Activated T-helper 1 cell treated with Interleukin-2 at 50 U/mL for 16 hours (primary cell): Measurements from ENCODE around the gene SMAD4.
"Not testable (repeated sequence)": the region's sequence is repeated elsewhere in the genome, so short reads cannot be mapped to it uniquely, and the experiment has no call there.

Experiments used
- DNase-seq: peaks from one replicate; pipeline ENCODE4 v3.0.0-alpha.2; 2020; ENCODE audit warnings: low read depth

SMAD4 gene

GRCh38 chr18:51070545-51070944 lies 40.5 kb downstream of the SMAD4 start:
- DNase-seq = no peak

GRCh38 chr18:51072586-51073313 lies 42.7 kb downstream of the SMAD4 start:
- DNase-seq = no peak

- DNase-seq = no peak
These were observed 44.6 kb downstream of the SMAD4 start for GRCh38 chr18:51074605-51075004.

GRCh38 chr18:51076503-51076902 lies 46.5 kb downstream of the SMAD4 start:
- DNase-seq = no peak

DNA sequence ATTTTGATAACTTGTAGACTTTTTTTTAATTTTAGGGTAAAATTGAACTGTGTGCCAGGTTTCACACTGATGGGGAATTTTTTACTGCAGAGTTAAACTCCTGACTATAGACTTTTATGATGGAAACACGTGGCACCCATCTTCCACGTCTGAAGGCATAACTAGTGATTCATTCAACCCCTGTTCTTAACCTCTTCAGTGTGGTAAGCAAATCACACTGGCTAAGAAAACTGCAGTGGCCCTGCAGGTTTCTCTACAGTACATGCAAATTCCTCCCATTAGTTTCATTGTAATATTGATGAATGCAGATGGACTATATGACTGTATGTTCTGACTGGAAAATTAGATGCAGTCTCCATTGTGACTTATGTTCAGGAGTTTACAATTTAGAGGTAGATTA lies 47.2 kb downstream of the SMAD4 start:
- no peak for DNase-seq

DNA sequence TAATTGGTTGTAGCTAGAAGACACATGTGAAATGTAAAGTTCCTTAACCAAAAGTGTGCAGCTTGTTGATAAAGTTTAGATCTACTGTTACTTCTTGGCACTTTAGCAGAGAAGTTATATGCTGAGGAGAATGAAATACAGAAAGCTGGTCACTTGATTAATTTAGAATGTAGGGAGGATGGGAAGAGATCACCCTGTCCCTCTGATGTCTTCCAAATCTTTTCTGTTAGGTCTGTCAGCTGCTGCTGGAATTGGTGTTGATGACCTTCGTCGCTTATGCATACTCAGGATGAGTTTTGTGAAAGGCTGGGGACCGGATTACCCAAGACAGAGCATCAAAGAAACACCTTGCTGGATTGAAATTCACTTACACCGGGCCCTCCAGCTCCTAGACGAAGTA lies 48.0 kb downstream of the SMAD4 start:
- DNase-seq = no peak

DNA sequence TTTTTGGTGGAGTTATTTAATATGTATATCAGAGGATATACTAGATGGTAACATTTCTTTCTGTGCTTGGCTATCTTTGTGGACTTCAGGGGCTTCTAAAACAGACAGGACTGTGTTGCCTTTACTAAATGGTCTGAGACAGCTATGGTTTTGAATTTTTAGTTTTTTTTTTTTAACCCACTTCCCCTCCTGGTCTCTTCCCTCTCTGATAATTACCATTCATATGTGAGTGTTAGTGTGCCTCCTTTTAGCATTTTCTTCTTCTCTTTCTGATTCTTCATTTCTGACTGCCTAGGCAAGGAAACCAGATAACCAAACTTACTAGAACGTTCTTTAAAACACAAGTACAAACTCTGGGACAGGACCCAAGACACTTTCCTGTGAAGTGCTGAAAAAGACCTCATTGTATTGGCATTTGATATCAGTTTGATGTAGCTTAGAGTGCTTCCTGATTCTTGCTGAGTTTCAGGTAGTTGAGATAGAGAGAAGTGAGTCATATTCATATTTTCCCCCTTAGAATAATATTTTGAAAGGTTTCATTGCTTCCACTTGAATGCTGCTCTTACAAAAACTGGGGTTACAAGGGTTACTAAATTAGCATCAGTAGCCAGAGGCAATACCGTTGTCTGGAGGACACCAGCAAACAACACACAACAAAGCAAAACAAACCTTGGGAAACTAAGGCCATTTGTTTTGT lies 52.7 kb downstream of the SMAD4 start:
- DNase-seq = no peak

GRCh38 chr18:51083398-51083797 lies 53.4 kb downstream of the SMAD4 start:
- DNase-seq = no peak

DNA sequence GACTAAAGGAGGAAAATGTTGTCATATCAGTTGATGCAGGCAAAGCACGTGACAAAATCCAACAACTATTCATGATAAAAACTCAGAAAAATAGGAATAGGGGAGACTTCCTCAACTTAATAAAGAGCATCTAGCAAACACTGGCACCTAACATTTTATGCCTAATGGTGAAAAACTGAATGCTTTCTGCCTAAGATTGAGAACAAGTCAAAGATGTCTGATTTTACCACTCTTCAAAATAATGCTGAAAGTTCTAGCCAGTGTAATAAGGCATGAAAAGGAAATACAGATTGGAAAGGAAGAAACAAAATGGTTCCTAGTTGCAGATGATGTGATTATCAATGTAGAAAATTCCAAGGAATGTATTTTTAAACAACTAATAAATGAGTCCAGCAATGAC lies 58.4 kb downstream of the SMAD4 start:
- no peak for DNase-seq

DNA sequence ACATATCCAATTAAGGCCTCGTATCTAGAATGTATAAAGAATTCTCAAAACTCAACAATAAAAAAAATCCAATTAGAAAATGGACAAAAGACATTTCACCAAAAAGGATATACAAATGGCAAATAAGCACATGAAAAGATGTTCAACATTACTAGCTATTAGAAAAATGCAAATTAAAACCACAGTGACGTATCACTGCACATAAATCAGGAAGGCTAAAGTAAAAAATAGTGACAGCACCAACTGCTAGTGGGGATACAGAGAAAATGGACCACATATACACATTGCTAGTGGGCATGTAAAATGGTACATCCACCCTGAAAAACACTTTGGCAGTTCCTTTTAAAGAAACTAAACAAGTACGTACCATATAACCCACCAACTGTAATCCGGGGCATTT lies 59.7 kb downstream of the SMAD4 start:
- no peak for DNase-seq

GRCh38 chr18:51091270-51091669 lies 61.3 kb downstream of the SMAD4 start:
- no peak for DNase-seq

DNA sequence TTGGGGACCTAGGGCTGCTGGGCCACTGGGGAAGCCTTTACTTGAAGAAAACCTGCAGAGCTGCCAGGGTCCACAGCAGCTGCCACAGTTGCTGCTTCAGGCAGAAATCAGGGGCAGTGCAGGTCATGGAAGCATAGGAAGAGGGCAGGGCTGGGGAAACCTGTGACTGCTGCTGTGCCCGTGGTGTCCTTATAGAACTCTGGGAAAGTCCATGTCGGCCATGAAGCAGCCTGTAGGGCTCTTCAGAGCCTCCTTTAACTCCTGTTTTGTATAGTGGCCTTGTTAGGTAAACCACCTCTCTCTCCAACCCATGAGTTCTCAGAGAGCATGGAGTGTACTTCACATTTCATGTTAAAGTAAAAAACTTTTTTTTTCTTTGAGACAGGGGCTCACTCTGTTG lies 62.1 kb downstream of the SMAD4 start:
- no peak for DNase-seq

DNA sequence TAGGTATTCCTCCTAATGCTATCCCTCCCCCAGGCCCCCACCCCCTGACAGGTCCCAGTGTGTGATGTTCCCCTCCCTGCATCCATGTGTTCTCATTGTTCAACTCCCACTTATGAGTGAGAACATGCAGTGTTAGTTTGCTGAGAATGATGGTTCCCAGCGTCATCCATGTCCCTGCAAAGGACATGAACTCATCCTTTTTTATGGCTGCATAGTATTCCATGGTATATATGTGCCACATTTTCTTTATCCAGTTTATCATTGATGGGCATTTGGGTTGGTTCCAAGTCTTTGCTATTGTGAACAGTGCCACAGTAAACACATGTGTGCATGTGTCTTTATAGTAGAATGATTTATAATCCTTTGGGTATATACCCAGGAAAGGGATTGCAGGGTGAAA lies 63.0 kb downstream of the SMAD4 start:
- not testable (repeated sequence) for DNase-seq

DNA sequence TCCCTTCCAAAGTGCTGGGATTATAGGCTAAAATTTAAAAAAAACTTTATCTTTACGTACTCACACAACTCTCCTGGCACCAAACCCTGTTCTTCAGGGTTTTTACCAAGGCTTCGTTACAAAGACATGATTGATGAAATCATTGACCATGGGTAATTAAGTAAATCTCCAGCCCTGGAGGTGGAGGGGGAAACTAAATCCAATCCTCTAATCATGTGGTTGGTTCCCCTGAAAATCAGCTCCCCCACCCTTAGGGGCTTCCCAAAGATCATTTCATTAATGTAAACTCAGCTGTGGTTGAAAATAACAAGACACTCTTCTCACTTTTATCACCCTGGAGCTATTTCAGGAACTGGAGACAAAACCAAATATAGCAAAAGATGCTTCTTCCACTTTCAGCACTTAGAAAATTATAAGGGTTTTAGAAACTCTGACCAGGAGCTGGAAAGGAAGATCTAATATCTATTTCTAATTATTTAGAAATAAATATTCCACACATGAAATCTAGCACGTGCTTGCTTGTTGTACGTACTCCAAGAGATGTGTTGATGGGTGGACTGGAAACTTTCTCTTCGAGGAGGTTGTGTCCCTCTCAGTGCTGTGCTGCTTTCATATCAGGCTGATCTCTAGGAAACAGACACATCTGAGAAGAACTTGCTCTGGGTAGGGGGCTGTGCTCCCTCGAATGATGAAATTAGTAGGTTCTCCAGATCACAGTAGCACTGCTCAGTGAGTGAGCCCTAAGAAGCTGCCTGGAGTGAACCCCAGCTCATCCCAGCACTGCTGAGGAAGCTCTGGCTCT lies 67.2 kb downstream of the SMAD4 start:
- DNase-seq = no peak

GRCh38 chr18:51098082-51098481 lies 68.1 kb downstream of the SMAD4 start:
- no peak for DNase-seq

GRCh38 chr18:51098513-51098912 lies 68.5 kb downstream of the SMAD4 start:
- DNase-seq = no peak

- DNase-seq = no peak
These were observed 70.5 kb downstream of the SMAD4 start for GRCh38 chr18:51100385-51101120.

- no peak for DNase-seq
These were observed 77.1 kb downstream of the SMAD4 start for GRCh38 chr18:51107082-51107481.

DNA sequence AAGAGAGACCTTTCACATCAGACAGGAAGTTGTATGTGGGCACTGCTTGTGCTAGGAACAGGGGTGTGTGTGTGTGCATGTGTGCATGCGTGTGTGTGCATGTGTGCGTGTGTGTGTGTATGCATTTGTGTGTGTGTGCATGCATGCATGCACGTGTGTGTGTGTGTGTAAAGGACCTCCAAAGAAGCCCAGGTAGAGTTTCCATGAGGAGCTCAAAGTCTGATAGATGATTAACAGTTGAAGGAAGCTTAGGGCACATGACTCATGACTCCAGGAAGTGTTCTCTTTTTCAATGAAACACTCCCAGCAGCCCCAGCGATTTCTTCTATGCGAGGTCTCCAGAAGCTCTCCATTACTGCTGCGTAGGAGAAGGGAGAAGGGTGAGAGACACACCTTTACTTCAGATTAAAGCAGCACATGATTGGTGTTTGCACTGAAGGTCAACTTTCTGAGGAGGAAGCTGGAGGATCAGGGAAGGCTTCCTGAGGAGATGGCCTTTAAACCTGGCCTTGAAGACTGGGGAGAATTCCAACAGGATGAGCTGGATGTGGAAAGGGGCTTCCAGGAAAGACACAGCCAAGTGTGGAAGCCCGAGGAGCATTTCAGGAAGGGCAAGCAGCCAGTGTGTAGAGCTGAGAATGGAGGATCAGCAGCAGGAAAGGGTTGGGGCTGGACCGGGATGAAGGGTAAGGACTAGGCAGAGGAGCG lies 77.7 kb downstream of the SMAD4 start:
- DNase-seq = no peak

- no peak for DNase-seq
These were observed 78.3 kb downstream of the SMAD4 start for GRCh38 chr18:51108330-51108729.

GRCh38 chr18:51110073-51110797 lies 80.2 kb downstream of the SMAD4 start:
- peak; percentile 33 for DNase-seq
